K562 (cell line): Measurements from ENCODE around the gene VKORC1. TPM values are rescaled to one million over a fixed set of nuclear protein-coding genes. Genes with fewer than 3 reads are reported as not detected.

Experiments used
- ATAC-seq: fragments of 200-7000 bp; cut with Tn5 transposase; 3 replicates; pipeline ENCODE4 v1.9.1; 2020; ENCODE audit warnings: moderate library complexity
- Bru-seq: library from RNA; stranded (reverse); fragments of 400-500 nt; gene quantifications from one replicate; lab custom pipeline; 2021; lab: Mats Ljungman, UMichigan
- BruChase-seq, 2 experiments: library from RNA; stranded (reverse); fragments of 400-500 nt; gene quantifications; one replicate each; lab custom pipeline; 2021; lab: Mats Ljungman, UMichigan
- BruUV-seq: library from RNA; stranded (reverse); fragments of 400-500 nt; replicated peaks from 2 replicates; lab custom pipeline; 2021; lab: Mats Ljungman, UMichigan
- CTCF ChIA-PET: fragments of 300-600 bp; formaldehyde crosslinking; extraction: SDS; loops from one replicate; lab custom pipeline; 2021; ENCODE audit warnings: low intra/inter-chr PET ratio; lab: Yijun Ruan, JAX
- POLR2A ChIA-PET: fragments of 300-600, 350-650 bp; sonication (Branson Sonifier 250); formaldehyde crosslinking; extraction: SDS; loops from one replicate; lab custom pipeline; 2021; ENCODE audit warnings: antibody characterized with exemption, inconsistent platforms; lab: Yijun Ruan, JAX
- DNase-seq, 4 experiments: peaks; one replicate each; pipeline versions ENCODE4 v3.0.0 to v3.0.0-alpha.2; 2011 to 2018; ENCODE audit warnings: low spot score in 3 of 4, mixed read lengths in 3 of 4; ENCODE audit errors: extremely low read depth in 1 of 4
- FAIRE-seq: peaks from 2 replicates; lab custom pipeline; 2011; peaks lifted over from hg19 to GRCh38; lab: Jason Lieb, UNC
- H2AFZ ChIP-seq: 2 replicates; pipeline ENCODE4 v1.6.0; 2011; ENCODE audit warnings: low read depth, low read length, control low read depth, inconsistent platforms
- H3K27ac ChIP-seq: fragments of 200-600 bp; 3 replicates; pipeline ENCODE4 v1.8.0; 2011; ENCODE audit warnings: low read depth, mild to moderate bottlenecking, control low read depth, inconsistent platforms, low read length, moderate library complexity, mixed read lengths; ENCODE audit errors: extremely low read depth
- H3K27me3 ChIP-seq, 2 experiments: fragments of 300-600 bp in 1 of 2; 2 replicates in 1 of 2; 3 replicates in 1 of 2; pipeline versions ENCODE4 v1.6.0 to v1.8.0; 2011; ENCODE audit warnings: inconsistent platforms in 2 of 2, low read length in 2 of 2, mild to moderate bottlenecking in 1 of 2, mixed read lengths in 1 of 2, moderate library complexity in 1 of 2; ENCODE audit not compliant: control insufficient read depth in 2 of 2, insufficient read depth in 2 of 2
- H3K36me3 ChIP-seq: fragments of 300-600 bp; 3 replicates; pipeline ENCODE4 v1.8.0; 2011; ENCODE audit warnings: mild to moderate bottlenecking, low read length, inconsistent platforms; ENCODE audit not compliant: control insufficient read depth, insufficient read depth
- H3K4me1 ChIP-seq, 2 experiments: fragments of 200-600 bp in 1 of 2; replicated peaks in 1 of 2; 2 replicates in 1 of 2; 3 replicates in 1 of 2; pipeline versions ENCODE4 v1.5.1 to v1.8.0; 2011; ENCODE audit warnings: inconsistent platforms in 2 of 2, low read length in 2 of 2, mild to moderate bottlenecking in 1 of 2, mixed read lengths in 1 of 2, moderate library complexity in 1 of 2; ENCODE audit not compliant: control insufficient read depth in 2 of 2, insufficient read depth in 2 of 2
- H3K4me2 ChIP-seq: 2 replicates; pipeline ENCODE4 v1.6.1; 2011; ENCODE audit warnings: low read length, control low read depth, inconsistent platforms, mixed read lengths; ENCODE audit not compliant: insufficient read depth
- H3K4me3 ChIP-seq: fragments of 200-600 bp; sonication (generic), shearing (Covaris generic); 2 replicates; pipeline ENCODE4 v1.5.1; 2016; ENCODE audit warnings: control low read depth, inconsistent platforms
- H3K79me2 ChIP-seq: fragments of 200-600 bp; 3 replicates; pipeline ENCODE4 v1.8.0; 2011; ENCODE audit warnings: low read length, inconsistent platforms; ENCODE audit not compliant: control insufficient read depth, insufficient read depth
- H3K9ac ChIP-seq, 2 experiments: 2 replicates each; pipeline versions ENCODE4 v1.6.0 to v1.6.1; 2011; ENCODE audit warnings: low read depth in 2 of 2, low read length in 2 of 2, control low read depth in 1 of 2, inconsistent platforms in 1 of 2, mild to moderate bottlenecking in 1 of 2, mixed read lengths in 1 of 2; ENCODE audit not compliant: insufficient read depth in 1 of 2
- H3K9me1 ChIP-seq: one replicate; pipeline ENCODE4 v1.6.0; 2011; ENCODE audit warnings: inconsistent platforms, mild to moderate bottlenecking, low read length, moderate library complexity; ENCODE audit not compliant: control insufficient read depth, insufficient read depth
- H3K9me3 ChIP-seq: replicated peaks from 2 replicates; pipeline ENCODE4 v1.5.1; 2011; ENCODE audit warnings: low read depth, low read length, inconsistent platforms; ENCODE audit not compliant: control insufficient read depth, insufficient read depth
- H4K20me1 ChIP-seq: replicated peaks from 2 replicates; pipeline ENCODE4 v1.6.1; 2011; ENCODE audit warnings: low read length, inconsistent platforms, mixed read lengths; ENCODE audit not compliant: control insufficient read depth, insufficient read depth
- ATF7 ChIP-seq: fragments of 450-650 bp; IDR thresholded peaks from 2 replicates; pipeline ENCODE4 v1.7.1; 2014; ENCODE audit warnings: mild to moderate bottlenecking, moderate library complexity
- CREM ChIP-seq: IDR thresholded peaks from 2 replicates; pipeline ENCODE4 v1.6.1; 2014; ENCODE audit warnings: antibody characterized with exemption, low read depth
- DACH1 ChIP-seq: fragments of 450-650 bp; IDR thresholded peaks from 2 replicates; pipeline ENCODE4 v1.6.1; 2018; ENCODE audit not compliant: partially characterized antibody
- ESRRA ChIP-seq: fragments of 450-650 bp; IDR thresholded peaks from 2 replicates; pipeline ENCODE4 v1.6.1; 2014; ENCODE audit warnings: low read depth, mild to moderate bottlenecking, moderate library complexity, borderline replicate concordance
- FIP1L1 ChIP-seq: fragments of 200-400 bp; formaldehyde crosslinking; IDR thresholded peaks from 2 replicates; pipeline ENCODE4 v1.6.1; 2018; ENCODE audit warnings: mild to moderate bottlenecking, low read depth, low read length; ENCODE audit not compliant: poor library complexity, severe bottlenecking
- HIVEP1 ChIP-seq: fragments of 250-450 bp; sonication (Bioruptor Pico); IDR thresholded peaks from 2 replicates; pipeline ENCODE4 v1.4.0; 2020; ENCODE audit warnings: mild to moderate bottlenecking
- HNRNPLL ChIP-seq: fragments of 200-400 bp; formaldehyde crosslinking; IDR thresholded peaks from 2 replicates; pipeline ENCODE4 v1.6.1; 2017; ENCODE audit warnings: low read length, low read depth, mild to moderate bottlenecking; ENCODE audit not compliant: poor library complexity, severe bottlenecking
- KDM2B ChIP-seq: fragments of 250-450 bp; sonication (Bioruptor Pico); IDR thresholded peaks from 2 replicates; pipeline ENCODE4 v1.8.0; 2021; ENCODE audit warnings: mild to moderate bottlenecking, moderate library complexity
- MTA1 ChIP-seq: fragments of 450-650 bp; IDR thresholded peaks from 2 replicates; pipeline ENCODE4 v1.6.1; 2017; ENCODE audit warnings: borderline replicate concordance
- PKNOX1 ChIP-seq: fragments of 450-650 bp; IDR thresholded peaks from 2 replicates; pipeline ENCODE4 v1.6.1; 2016
- SP1 ChIP-seq: sonication (generic); formaldehyde crosslinking; IDR thresholded peaks from 2 replicates; pipeline ENCODE4 v1.8.1; 2022; ENCODE audit warnings: mild to moderate bottlenecking, missing genetic modification reagents
- TEAD1 ChIP-seq, 2 experiments: fragments of 450-650 bp in 1 of 2; sonication (generic) in 1 of 2; formaldehyde crosslinking; IDR thresholded peaks; 2 replicates each; pipeline versions ENCODE4 v1.4.0 to v1.8.0; 2020 to 2022; ENCODE audit warnings: mild to moderate bottlenecking in 2 of 2, missing genetic modification reagents in 1 of 2
- YY1 ChIP-seq, 3 experiments: IDR thresholded peaks; 2 replicates each; pipeline ENCODE4 v1.6.1; 2011; ENCODE audit warnings: low read length in 2 of 3, mild to moderate bottlenecking in 2 of 3, moderate library complexity in 2 of 3, borderline replicate concordance in 1 of 3, control low read depth in 1 of 3, low read depth in 1 of 3; ENCODE audit not compliant: insufficient read depth in 3 of 3, insufficient replicate concordance in 2 of 3, control insufficient read depth in 1 of 3, insufficient read length in 1 of 3; ENCODE audit errors: extremely low read depth in 1 of 3
- WGBS: fragments of 100-300 bp; shearing (Covaris generic); methylation state at CpG from one replicate; pipeline ENCODE4 v1.1.6; 2016; ENCODE audit warnings: low coverage, mixed read lengths; ENCODE audit not compliant: insufficient coverage; ENCODE audit errors: missing lambda C conversion rate; 5-methylcytosine and 5-hydroxymethylcytosine counted together
- in situ Hi-C: fragments of 300-500 bp; cut with MboI; formaldehyde crosslinking; loops from 4 replicates; pipeline ENCODE4 v1.15.0; 2018; ENCODE audit warnings: inconsistent platforms, mixed read lengths
- intact Hi-C: fragments of 100-400 bp; cut with micrococcal nuclease; formaldehyde crosslinking; loops from 2 replicates; pipeline ENCODE4 v1.14.2; 2022
- long read RNA-seq, 3 experiments: library from polyadenylated mRNA in 2 of 3; library from RNA in 1 of 3; unstranded in 2 of 3; stranded (forward) in 1 of 3; transcript quantifications; one replicate each; pipeline ENCODE4 v2.0.0, GENCODE V29; 2019 to 2022
- polyA minus RNA-seq, 3 experiments: library from RNA; depleted of rRNA, polyadenylated mRNA; stranded (reverse); fragments of >200 nt; gene quantifications; 2 replicates each; pipeline ENCODE4 v1.2.3, GENCODE V29; 2011
- polyA plus RNA-seq, 8 experiments: library from polyadenylated mRNA; depleted of rRNA in 4 of 8; stranded (reverse) in 5 of 8; unstranded in 3 of 8; fragments of >200 nt; fragmentation: Nextera tagmentation in 2 of 8; fragmentation: Illumina TruSeq in 1 of 8; extraction: Ambion mirVana in 2 of 8; extraction: Trizol in 1 of 8; gene quantifications; 2 replicates each; pipeline versions ENCODE4 v1.2.1 to v1.2.3, GENCODE V29; 2011 to 2014; ENCODE audit warnings: inconsistent platforms in 1 of 8, missing spikeins in 1 of 8
- total RNA-seq, 7 experiments: library from RNA; depleted of rRNA in 6 of 7; stranded (reverse); fragments of >200 nt in 6 of 7; fragmentation: Illumina TruSeq in 2 of 7; extraction: Trizol in 2 of 7; gene quantifications; 2 replicates each; pipeline versions ENCODE4 v1.2.1 to v1.2.3, GENCODE V29; 2011 to 2021; ENCODE audit warnings: low replicate concordance in 1 of 7

The VKORC1 gene
- total RNA-seq (2011; cell fraction: chromatin; rRNA removed; ENCODE audit: low replicate concordance): 51.0 and 124 TPM in 2 replicates
- 125 and 158 TPM in 2 replicates for total RNA-seq (2011; cell fraction: nucleolus; rRNA removed)
- total RNA-seq (2011; cell fraction: nucleoplasm; rRNA removed): 125 and 133 TPM in 2 replicates
- 68.1 and 83.3 TPM in 2 replicates for total RNA-seq (2014; rRNA removed)
- total RNA-seq (2014; rRNA removed; fragmentation: Illumina TruSeq; extraction: Trizol): 28.8 and 32.1 TPM in 2 replicates
- total RNA-seq (2015; rRNA removed; fragmentation: Illumina TruSeq; extraction: Trizol): 36.1 and 37.2 TPM in 2 replicates
- 62.1 and 66.1 TPM in 2 replicates for total RNA-seq (2021)
- 119 and 164 TPM in 2 replicates for polyA plus RNA-seq (2011; rRNA removed)
- polyA plus RNA-seq (2011; cell fraction: cytosol; rRNA removed): 399 and 484 TPM in 2 replicates
- polyA plus RNA-seq (2011; cell fraction: nucleus; rRNA removed): 102 and 144 TPM in 2 replicates
- 97.9 and 107 TPM in 2 replicates for polyA plus RNA-seq (2012)
- 70.3 and 79.1 TPM in 2 replicates for polyA plus RNA-seq (2014; fragmentation: Illumina TruSeq; extraction: Trizol)
- polyA plus RNA-seq (2014; fragmentation: Nextera tagmentation; extraction: Ambion mirVana): 10 to 100 TPM; 30.0 to 47.3 TPM
- 112 and 121 TPM in 2 replicates for polyA plus RNA-seq (2014; rRNA removed)
- polyA minus RNA-seq (2011; rRNA and poly(A)+ RNA removed): 83.5 and 88.3 TPM in 2 replicates
- polyA minus RNA-seq (2011; cell fraction: cytosol; rRNA and poly(A)+ RNA removed): 42.0 and 44.3 TPM in 2 replicates
- 18.0 and 29.5 TPM in 2 replicates for polyA minus RNA-seq (2011; cell fraction: nucleus; rRNA and poly(A)+ RNA removed)
- Bru-seq, nascent RNA: percentile 74 among the genes with signal in this experiment
- BruChase-seq, experiment 1, labeled RNA remaining after a 2-hour chase: percentile 71 among the genes with signal in this experiment
- percentile 72 among the genes with signal in this experiment for BruChase-seq, experiment 2, labeled RNA remaining after a 6-hour chase
- long read RNA-seq, experiment 1, transcript VKORC1-203 (2 exons, 901 nt): minor isoform, 20 of 117 reads
- long read RNA-seq, experiment 1, transcript VKORC1-207 (2 exons, 461 nt): minor isoform, 7 of 117 reads
- long read RNA-seq, experiment 1, transcript VKORC1-205 (3 exons, 1,012 nt): major isoform, 75 of 117 reads
- long read RNA-seq, experiment 1, partial matches to known transcripts: 0 of 117 reads
- long read RNA-seq, experiment 1, other reads (novel, unspliced or antisense): 14 of 117 reads
- long read RNA-seq, experiment 2, transcript VKORC1-203 (2 exons, 901 nt): minor isoform, 16 of 98 reads
- long read RNA-seq, experiment 2, transcript VKORC1-205 (3 exons, 1,012 nt): major isoform, 68 of 98 reads
- long read RNA-seq, experiment 2, partial matches to known transcripts: 0 of 98 reads
- long read RNA-seq, experiment 2, other reads (novel, unspliced or antisense): 7 of 98 reads
- long read RNA-seq, experiment 3, transcript VKORC1-203 (2 exons, 901 nt): minor isoform, 19 of 90 reads
- long read RNA-seq, experiment 3, transcript VKORC1-205 (3 exons, 1,012 nt): major isoform, 60 of 90 reads
- long read RNA-seq, experiment 3, partial matches to known transcripts: 0 of 90 reads
- long read RNA-seq, experiment 3, other reads (novel, unspliced or antisense): 6 of 90 reads

GRCh38 chr16:31094424-31095120 lies at the start of gene VKORC1:
Gene VKORC1 (minus strand): TSS chr16:31094797. CDS start chr16:31094729, 68 bp downstream.
- CTCF ChIA-PET: no interaction called here
- peak; percentile 98 for FAIRE-seq
- TF ChIP-seq TEAD1 (CRISPR knock-in tag; IDR thresholded peaks at IDR 0.05) (peak in 1 of 2 experiments; percentile 85; a peak in 2 of 4 replicates), HNRNPLL (peak; percentile 92), YY1 (IDR thresholded peaks at IDR 0.05; ENCODE audit: borderline replicate concordance in 1 of 3, control insufficient read depth in 1 of 3, extremely low read depth in 1 of 3, insufficient read depth in 3 of 3, insufficient read length in 1 of 3, insufficient replicate concordance in 2 of 3, low read depth in 1 of 3, low read length in 2 of 3) (peak; percentile 14 to 73 (median 68)), SP1 (CRISPR knock-in tag) (peak; percentile 70), CREM (peak; percentile 79), FIP1L1 (peak; percentile 76), HIVEP1 (CRISPR knock-in tag) (no peak), DACH1 (peak; percentile 85), MTA1 (no peak), ESRRA (0 out of 2 replicates have a peak, but pooled peaks have one; percentile 24), KDM2B (CRISPR knock-in tag) (peak; percentile 12; the same call in 1 of the 2 replicates), PKNOX1 (peak; percentile 94), ATF7 (peak; percentile 83)

More at GRCh38 chr16:31094424-31095120, at the start of gene VKORC1:
- BruUV-seq: no TSS peak
- Histone ChIP-seq H3K9ac (peak within 1 kb of the TSS; percentile 73 to 94), H3K9me3 (0 out of 2 replicates have a peak, but pooled peaks cover 4% of the 10 kb centered on the region), H4K20me1 (peaks cover 8% of the 10 kb centered on the region; the same call in 1 of the 2 replicates), H3K4me1 (peaks cover 17 to 32% of the 10 kb centered on the region in 2 experiments; a peak in 4 of 5 replicates), H2AFZ (peak within 1 kb of the TSS; percentile 97), H3K79me2 (peaks cover 22% of the 10 kb centered on the region), H3K27ac (peak within 1 kb of the TSS; percentile 70), H3K4me2 (peak within 1 kb of the TSS; percentile 96), H3K4me3 (peak within 1 kb of the TSS; percentile 79), H3K36me3 (peaks cover 22% of the 10 kb centered on the region; the same call in 1 of the 3 replicates), H3K27me3 (no peaks in the 10 kb centered on the region), H3K9me1 (peaks cover 6% of the 10 kb centered on the region)
- WGBS: under 1% methylated on average over 67 of the region's 69 CpGs
- in situ Hi-C loops (no loop called here), intact Hi-C loops (loop anchor here (1.0 to 10.0 kb wide), 4 partner anchors 48 to 140 kb away; partner anchors contain the start of genes HSD3B7, SETD1A and STX4)
- DNase-seq (peak; percentile 91 to 98 (median 93)), ATAC-seq (peak; percentile 96)
- POLR2A ChIA-PET: interaction anchor here (0.5 to 3.3 kb wide), 10 partner anchors 10 to 1217 kb away, joined by 3 to 15 read pairs (median 4); partner anchors contain the start of genes FUS and KAT8
